ENCODE measurements around the gene SIGLEC7. TPM values are rescaled to one million over a fixed set of nuclear protein-coding genes. Genes with fewer than 3 reads are reported as not detected.
A peak's percentile ranks its signal among the peaks of the same experiment; 100 is the strongest.

SIGLEC7 gene
- total and polyA plus RNA-seq, 10 donors, result 6.8 to 59.9 (median 26.5) TPM

GRCh38 chr19:51127755-51128154 lies 14.3 kb upstream of the SIGLEC7 start:
- peak overlapping the region in 6 of 8 donors; percentile 68 to 97 (median 90) for H3K27ac ChIP-seq
- peaks cover 0 to 37% (median 0%) of the 10 kb centered on the region in 6 donors for H3K36me3 ChIP-seq
- 18 to 37% (median 24%) methylated on average over 4 of the region's 4 CpGs for WGBS, 5 donors
- no peaks in the 10 kb centered on the region for H3K9me3 ChIP-seq
- peak; percentile 74 for DNase-seq
- peak overlapping the region in 4 of 8 donors; percentile 16 to 62 (median 43) for H3K4me3 ChIP-seq
- TF ChIP-seq POLR2AphosphoS5 (IDR thresholded peaks at IDR 0.05), result peak in 2 of 3 donors; percentile 44 to 66
- TF ChIP-seq CTCF (IDR thresholded peaks at IDR 0.05 in 8 of 11, conservative IDR thresholded peaks at IDR 0.05 in 3 of 11), result no peak
- H3K27me3 ChIP-seq (replicated peaks in 1 of 7), result peaks cover 0 to 7% (median 0%) of the 10 kb centered on the region in 7 donors
- peaks cover 7 to 92% (median 49%) of the 10 kb centered on the region in 6 donors for H3K4me1 ChIP-seq
- intact Hi-C loops (cut with DNase I; ENCODE audit: low total_unique reads), result no loop called here

GRCh38 chr19:51128227-51128626 lies 13.9 kb upstream of the SIGLEC7 start:
- H3K27me3 ChIP-seq (replicated peaks in 1 of 7), result peaks cover 0 to 5% (median 0%) of the 10 kb centered on the region in 7 donors
- intact Hi-C loops (cut with DNase I; ENCODE audit: low total_unique reads), result no loop called here
- peaks cover 0 to 37% (median 0%) of the 10 kb centered on the region in 6 donors for H3K36me3 ChIP-seq
- H3K9me3 ChIP-seq, result no peaks in the 10 kb centered on the region
- peak overlapping the region in 4 of 8 donors; percentile 16 to 62 (median 43) for H3K4me3 ChIP-seq
- 84 to 96% (median 88%) methylated on average over 7 of the region's 7 CpGs for WGBS, 5 donors
- H3K27ac ChIP-seq, result peak overlapping the region in 7 of 8 donors; percentile 0 to 97 (median 68)
- TF ChIP-seq POLR2A (IDR thresholded peaks at IDR 0.05) (no peak), POLR2AphosphoS5 (IDR thresholded peaks at IDR 0.05) (no peak), CTCF (IDR thresholded peaks at IDR 0.05 in 8 of 11, conservative IDR thresholded peaks at IDR 0.05 in 3 of 11) (no peak)
- DNase-seq, result peak; percentile 52
- H3K4me1 ChIP-seq, result peaks cover 7 to 92% (median 48%) of the 10 kb centered on the region in 6 donors

- H3K4me1 ChIP-seq, result peaks cover 7 to 87% (median 33%) of the 10 kb centered on the region in 6 donors
These were observed 12.4 kb upstream of the SIGLEC7 start for GRCh38 chr19:51129716-51130115.

More at GRCh38 chr19:51129716-51130115, 12.4 kb upstream of the SIGLEC7 start:
- WGBS, 5 donors, result 88 to 95% (median 90%) methylated on average over 8 of the region's 8 CpGs
- intact Hi-C loops (cut with DNase I; ENCODE audit: low total_unique reads), result no loop called here
- H3K36me3 ChIP-seq, result peaks cover 0 to 37% (median 0%) of the 10 kb centered on the region in 6 donors
- TF ChIP-seq POLR2A (IDR thresholded peaks at IDR 0.05), result no peak
- TF ChIP-seq POLR2AphosphoS5 (IDR thresholded peaks at IDR 0.05), result no peak
- no peak for TF ChIP-seq CTCF (IDR thresholded peaks at IDR 0.05 in 8 of 11, conservative IDR thresholded peaks at IDR 0.05 in 3 of 11)
- peak overlapping the region in 6 of 8 donors; percentile 14 to 97 (median 82) for H3K27ac ChIP-seq
- DNase-seq, result no peak
- H3K4me3 ChIP-seq, result peak overlapping the region in 1 of 8 donors; percentile 7
- peaks cover 0 to 5% (median 0%) of the 10 kb centered on the region in 7 donors for H3K27me3 ChIP-seq (replicated peaks in 1 of 7)
- no peaks in the 10 kb centered on the region for H3K9me3 ChIP-seq

Data from spleen (tissue), 11 donors.